ENCODE data around the gene TIMM44. TPM values are rescaled to one million over a fixed set of nuclear protein-coding genes. Genes with fewer than 3 reads are reported as not detected.
"Not testable (repeated sequence)": the region's sequence is repeated elsewhere in the genome, so short reads cannot be mapped to it uniquely, and the experiment has no call there.

Gene TIMM44
- total RNA-seq, 4 donors from 2014 or later, result 60.1 to 91.3 (median 77.1) TPM

GRCh38 chr19:7898967-7899366 is 44.5 kb downstream of the TIMM44 start:
- TF ChIP-seq POLR2A (IDR thresholded peaks at IDR 0.05) (no peak), CTCF (IDR thresholded peaks at IDR 0.05) (no peak), EP300 (IDR thresholded peaks at IDR 0.05) (no peak)
- no peaks in the 10 kb centered on the region for H3K36me3 ChIP-seq
- H3K4me1 ChIP-seq, result peaks cover 0 to 9% (median 3%) of the 10 kb centered on the region in 4 donors
- WGBS, 2 donors, result 91 to 95% methylated on average over 16 of the region's 16 CpGs
- H3K27me3 ChIP-seq, result peaks cover 0 to 13% of the 10 kb centered on the region in 2 donors
- no peak overlapping the region for H3K4me3 ChIP-seq
- DNase-seq (ENCODE audit: low spot score in 2 of 2), result no peak
- H3K9me3 ChIP-seq, result no peaks in the 10 kb centered on the region
- H3K27ac ChIP-seq, result no peak overlapping the region

- Histone ChIP-seq H3K4me3 (no peak overlapping the region), H3K27me3 (peaks cover 0 to 30% of the 10 kb centered on the region in 2 donors), H3K36me3 (no peaks in the 10 kb centered on the region), H3K27ac (no peak overlapping the region), H3K4me1 (peaks cover 0 to under 1% (median 0%) of the 10 kb centered on the region in 4 donors), H3K9me3 (no peaks in the 10 kb centered on the region)
- no peak for DNase-seq (ENCODE audit: low spot score in 2 of 2)
- TF ChIP-seq EP300 (IDR thresholded peaks at IDR 0.05), result no peak
- no peak for TF ChIP-seq POLR2A (IDR thresholded peaks at IDR 0.05)
- no peak for TF ChIP-seq CTCF (IDR thresholded peaks at IDR 0.05)
- WGBS, 2 donors, result 85 to 88% methylated on average over 11 of the region's 11 CpGs
These were observed 46.2 kb downstream of the TIMM44 start for GRCh38 chr19:7897292-7897691.

- Histone ChIP-seq H3K4me3 (no peak overlapping the region), H3K9me3 (no peaks in the 10 kb centered on the region), H3K27ac (no peak overlapping the region), H3K4me1 (no peaks in the 10 kb centered on the region), H3K36me3 (no peaks in the 10 kb centered on the region), H3K27me3 (peaks cover 0 to 39% of the 10 kb centered on the region in 2 donors)
- WGBS, 2 donors, result 79 to 84% methylated on average over 7 to 13 of the region's 13 CpGs
- TF ChIP-seq CTCF (IDR thresholded peaks at IDR 0.05) (no peak), POLR2A (IDR thresholded peaks at IDR 0.05) (no peak)
- no peak for DNase-seq (ENCODE audit: low spot score in 2 of 2)
These were observed 47.9 kb downstream of the TIMM44 start for GRCh38 chr19:7895565-7895964.

GRCh38 chr19:7894612-7895309 is 48.7 kb downstream of the TIMM44 start:
- H3K27ac ChIP-seq, result no peak overlapping the region
- H3K4me3 ChIP-seq, result no peak overlapping the region
- DNase-seq (ENCODE audit: low spot score in 2 of 2), result no peak
- no peaks in the 10 kb centered on the region for H3K9me3 ChIP-seq
- H3K27me3 ChIP-seq, result peaks cover 0 to 47% of the 10 kb centered on the region in 2 donors
- no peaks in the 10 kb centered on the region for H3K36me3 ChIP-seq
- TF ChIP-seq CTCF (IDR thresholded peaks at IDR 0.05) (no peak), EP300 (IDR thresholded peaks at IDR 0.05) (no peak), POLR2A (IDR thresholded peaks at IDR 0.05) (no peak)
- H3K4me1 ChIP-seq, result no peaks in the 10 kb centered on the region
- WGBS, 2 donors, result 41 to 47% methylated on average over 16 to 18 of the region's 18 CpGs

- H3K36me3 ChIP-seq; H3K27ac ChIP-seq; DNase-seq (ENCODE audit: low spot score in 2 of 2); H3K4me1 ChIP-seq; H3K9me3 ChIP-seq; H3K4me3 ChIP-seq: not testable (repeated sequence)
- WGBS, 2 donors, result 78 to 81% methylated on average over 18 of the region's 18 CpGs
- H3K27me3 ChIP-seq, result peaks cover 0 to 59% of the 10 kb centered on the region in 2 donors
These were observed 49.9 kb downstream of the TIMM44 start for GRCh38 chr19:7893362-7894101.

Data from tibial nerve (tissue), 4 donors.